Omental fat pad (tissue), 4 donors: Measurements from ENCODE around the gene RHOBTB1. TPM values are rescaled to one million over a fixed set of nuclear protein-coding genes. Genes with fewer than 3 reads are reported as not detected.
"Not testable (repeated sequence)": the region's sequence is repeated elsewhere in the genome, so short reads cannot be mapped to it uniquely, and the experiment has no call there.

Experiments used
- ATAC-seq: fragments of 150-250 bp; one replicate; pipeline ENCODE4 v1.9.1; 2016; ENCODE audit warnings: mild to moderate bottlenecking, moderate library complexity; ENCODE audit not compliant: low FRiP score
- DNase-seq: peaks from one replicate; pipeline ENCODE4 v3.0.0-alpha.2; 2019; ENCODE audit warnings: low spot score
- CTCF ChIP-seq, 3 donors: fragments of 450-650 bp; IDR thresholded peaks; one replicate each; pipeline ENCODE4 v1.5.1; 2016 to 2017; ENCODE audit warnings: antibody characterized with exemption in 3 of 3, mild to moderate bottlenecking in 3 of 3, moderate library complexity in 2 of 3
- total RNA-seq, 4 donors: library from RNA; depleted of rRNA; stranded (reverse); fragments of >200 nt; gene quantifications; one replicate each; pipeline ENCODE4 v1.1.0, GENCODE V29; 2016

RHOBTB1 gene
- total RNA-seq, 4 donors from 2014 or later = 9.5 to 34.8 (median 16.9) TPM

GRCh38 chr10:60846173-60846572 lies 97.8 kb downstream of the RHOBTB1 start:
- TF ChIP-seq CTCF (IDR thresholded peaks at IDR 0.05) = no peak
- ATAC-seq = no peak
- DNase-seq = no peak

GRCh38 chr10:60845038-60845437 lies 98.9 kb downstream of the RHOBTB1 start:
- TF ChIP-seq CTCF (IDR thresholded peaks at IDR 0.05) = no peak
- no peak for DNase-seq
- ATAC-seq = no peak

- no peak for ATAC-seq
- TF ChIP-seq CTCF (IDR thresholded peaks at IDR 0.05) = no peak
- no peak for DNase-seq
These were observed 101.3 kb downstream of the RHOBTB1 start for GRCh38 chr10:60842694-60843093.

- ATAC-seq, DNase-seq: not testable (repeated sequence)
These were observed 102.8 kb downstream of the RHOBTB1 start for GRCh38 chr10:60841227-60841626.

GRCh38 chr10:60835049-60835448 lies 108.9 kb downstream of the RHOBTB1 start:
- ATAC-seq = peak; percentile 51
- TF ChIP-seq CTCF (IDR thresholded peaks at IDR 0.05) = no peak
- no peak for DNase-seq

GRCh38 chr10:60834401-60834800 lies 109.6 kb downstream of the RHOBTB1 start:
- no peak for DNase-seq
- no peak for ATAC-seq
- no peak for TF ChIP-seq CTCF (IDR thresholded peaks at IDR 0.05)

GRCh38 chr10:60832136-60832535 lies 111.8 kb downstream of the RHOBTB1 start:
- ATAC-seq, DNase-seq: not testable (repeated sequence)

- ATAC-seq = no peak
- DNase-seq = no peak
- no peak for TF ChIP-seq CTCF (IDR thresholded peaks at IDR 0.05)
These were observed 115.5 kb downstream of the RHOBTB1 start for GRCh38 chr10:60828489-60828852.
